Karpas-422 (cell line): ENCODE data around the gene RSAD1. TPM values are rescaled to one million over a fixed set of nuclear protein-coding genes. Genes with fewer than 3 reads are reported as not detected.

Experiments
- DNase-seq: peaks from one replicate; pipeline ENCODE4 v3.0.0-alpha.2; 2015
- H2AFZ ChIP-seq: fragments of 200-600 bp; sonication (generic); 2 replicates; pipeline ENCODE4 v1.6.1; 2014; ENCODE audit warnings: antibody characterized with exemption, low read length, mixed read lengths
- H3K27ac ChIP-seq: fragments of 200-600 bp; sonication (generic); 2 replicates; pipeline ENCODE4 v1.5.1; 2014; ENCODE audit warnings: mild to moderate bottlenecking, low read length, moderate library complexity
- H3K27me3 ChIP-seq: fragments of 200-600 bp; sonication (generic); 2 replicates; pipeline ENCODE4 v1.6.1; 2014; ENCODE audit warnings: low read length, mixed read lengths
- H3K36me3 ChIP-seq: fragments of 200-600 bp; sonication (generic); 2 replicates; pipeline ENCODE4 v1.6.1; 2014; ENCODE audit warnings: low read length, mixed read lengths; ENCODE audit not compliant: insufficient read depth
- H3K4me1 ChIP-seq: fragments of 200-600 bp; sonication (generic); 2 replicates; pipeline ENCODE4 v1.6.1; 2014; ENCODE audit warnings: mild to moderate bottlenecking, low read length, mixed read lengths
- H3K4me2 ChIP-seq: fragments of 200-600 bp; sonication (generic); 2 replicates; pipeline ENCODE4 v1.6.1; 2014; ENCODE audit warnings: low read length, low read depth, mild to moderate bottlenecking; ENCODE audit not compliant: poor library complexity, severe bottlenecking
- H3K4me3 ChIP-seq: fragments of 200-600 bp; sonication (generic); 2 replicates; pipeline ENCODE4 v1.5.1; 2014; ENCODE audit warnings: mild to moderate bottlenecking, antibody characterized with exemption, low read length, mixed read lengths
- H3K79me2 ChIP-seq: fragments of 200-600 bp; sonication (generic); 2 replicates; pipeline ENCODE4 v1.6.1; 2014; ENCODE audit warnings: mild to moderate bottlenecking, low read length, mixed read lengths
- H3K9ac ChIP-seq: fragments of 200-600 bp; sonication (generic); 2 replicates; pipeline ENCODE4 v1.6.0; 2014; ENCODE audit warnings: low read length
- H3K9me2 ChIP-seq: fragments of 200-600 bp; sonication (generic), shearing (Covaris generic); replicated peaks from 2 replicates; pipeline ENCODE4 v1.6.0; 2014; ENCODE audit warnings: mild to moderate bottlenecking, low read length, moderate library complexity; ENCODE audit not compliant: insufficient read depth
- H3K9me3 ChIP-seq: fragments of 300-700, 200-600 bp; sonication (generic); 2 replicates; pipeline ENCODE4 v1.6.1; 2014; ENCODE audit warnings: low read length, mixed read lengths
- H4K20me1 ChIP-seq: fragments of 200-600 bp; sonication (generic); 2 replicates; pipeline ENCODE4 v1.6.1; 2014; ENCODE audit warnings: mild to moderate bottlenecking, antibody characterized with exemption, low read length, low read depth; ENCODE audit not compliant: insufficient read depth
- total RNA-seq: library from RNA; depleted of rRNA; stranded (reverse); fragments of >200 nt; shearing (Covaris generic); gene quantifications from 2 replicates; pipeline ENCODE4 v1.2.3, GENCODE V29; 2014; ENCODE audit warnings: low replicate concordance

The RSAD1 gene
- total RNA-seq, 1 experiment from 2014 or later: 15.4 TPM

DNA sequence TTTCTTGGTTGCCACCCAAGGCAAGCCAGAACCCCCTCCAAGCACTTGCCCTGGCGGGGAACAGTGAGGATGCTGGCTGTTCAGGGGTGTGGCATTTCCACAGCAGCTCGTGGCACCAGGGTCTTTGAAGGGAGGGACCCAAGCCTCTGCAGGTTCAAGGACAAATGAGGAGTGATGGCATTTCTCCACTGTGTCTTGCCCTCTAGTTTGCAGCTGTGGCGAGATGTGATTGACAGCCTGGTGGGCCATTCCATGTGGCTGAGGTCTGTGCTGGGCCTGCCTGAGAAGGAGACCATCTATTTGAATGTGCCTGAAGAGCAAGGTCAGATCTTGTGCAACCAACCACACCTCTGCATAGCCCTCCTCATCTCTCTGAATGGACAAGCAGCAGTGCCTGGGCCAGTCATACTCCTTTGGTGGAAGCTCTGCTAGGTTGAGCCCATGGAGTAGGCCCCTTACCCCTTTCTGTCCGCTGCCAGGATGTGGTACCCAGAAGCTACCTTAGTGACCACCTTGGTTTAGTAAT is 49.4 kb downstream of the RSAD1 start:
- Histone ChIP-seq H3K4me2 (no peak overlapping the region), H3K4me1 (no peaks in the 10 kb centered on the region), H3K79me2 (no peaks in the 10 kb centered on the region), H3K9ac (no peak overlapping the region), H3K27me3 (no peaks in the 10 kb centered on the region), H3K27ac (no peak overlapping the region), H3K36me3 (no peaks in the 10 kb centered on the region), H3K9me2 (no peaks in the 10 kb centered on the region), H3K4me3 (no peak overlapping the region), H3K9me3 (no peaks in the 10 kb centered on the region), H4K20me1 (no peaks in the 10 kb centered on the region), H2AFZ (no peak overlapping the region)
- DNase-seq: no peak

DNA sequence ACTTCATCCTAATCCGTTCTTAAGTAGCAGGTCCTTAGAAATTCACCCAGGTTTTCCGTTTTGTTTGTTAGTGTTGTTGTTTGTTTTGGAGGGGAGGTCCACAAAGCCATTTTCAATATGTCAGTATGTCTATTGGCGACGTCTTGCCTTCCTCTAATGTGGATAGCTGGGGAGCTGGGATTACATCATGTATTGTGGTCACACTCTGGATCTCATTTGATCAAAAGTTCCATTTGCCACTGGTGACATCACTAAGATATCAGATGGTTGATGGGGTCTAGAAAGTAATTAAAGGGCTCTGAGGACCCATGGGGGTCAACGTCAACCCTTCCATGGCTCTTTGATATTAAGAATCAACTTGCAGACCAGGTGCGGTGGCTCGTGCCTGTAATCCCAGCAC is 51.2 kb downstream of the RSAD1 start:
- Histone ChIP-seq H3K9me2 (no peaks in the 10 kb centered on the region), H3K4me3 (no peak overlapping the region), H3K79me2 (no peaks in the 10 kb centered on the region), H3K9me3 (no peaks in the 10 kb centered on the region), H4K20me1 (no peaks in the 10 kb centered on the region), H3K9ac (no peak overlapping the region), H3K27ac (no peak overlapping the region), H3K4me1 (no peaks in the 10 kb centered on the region), H3K36me3 (no peaks in the 10 kb centered on the region), H2AFZ (no peak overlapping the region), H3K27me3 (no peaks in the 10 kb centered on the region), H3K4me2 (no peak overlapping the region)
- no peak for DNase-seq

DNA sequence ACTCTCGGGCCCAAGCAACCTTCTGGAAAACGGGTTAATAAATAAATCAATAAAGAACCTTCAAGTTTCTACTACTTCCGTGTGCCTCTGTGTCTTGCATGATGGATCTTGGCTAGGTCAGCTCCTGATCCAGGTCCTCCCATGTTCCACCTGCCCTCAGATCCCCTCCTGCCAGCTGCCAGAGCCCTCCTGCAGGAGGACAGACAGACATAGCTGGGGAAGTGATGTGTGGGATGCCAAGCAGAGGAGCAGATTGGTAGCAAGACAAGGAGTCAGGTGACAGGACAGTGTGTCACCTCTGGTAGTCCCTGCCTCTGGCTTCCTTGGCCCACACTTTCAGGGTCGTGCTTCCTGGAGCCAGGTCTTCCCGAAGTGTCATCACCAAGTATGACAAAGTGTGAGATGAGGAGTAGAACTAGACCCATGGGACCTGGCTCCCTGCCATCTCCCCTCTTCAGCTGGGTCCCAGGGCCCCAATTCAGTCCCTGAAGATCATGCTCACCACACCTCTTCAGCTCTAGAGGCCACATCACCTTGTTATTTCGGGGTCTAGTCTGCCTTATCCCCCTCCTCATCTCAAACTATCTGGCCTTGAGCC is 52.9 kb downstream of the RSAD1 start:
- no peak overlapping the region for H3K4me2 ChIP-seq

DNA sequence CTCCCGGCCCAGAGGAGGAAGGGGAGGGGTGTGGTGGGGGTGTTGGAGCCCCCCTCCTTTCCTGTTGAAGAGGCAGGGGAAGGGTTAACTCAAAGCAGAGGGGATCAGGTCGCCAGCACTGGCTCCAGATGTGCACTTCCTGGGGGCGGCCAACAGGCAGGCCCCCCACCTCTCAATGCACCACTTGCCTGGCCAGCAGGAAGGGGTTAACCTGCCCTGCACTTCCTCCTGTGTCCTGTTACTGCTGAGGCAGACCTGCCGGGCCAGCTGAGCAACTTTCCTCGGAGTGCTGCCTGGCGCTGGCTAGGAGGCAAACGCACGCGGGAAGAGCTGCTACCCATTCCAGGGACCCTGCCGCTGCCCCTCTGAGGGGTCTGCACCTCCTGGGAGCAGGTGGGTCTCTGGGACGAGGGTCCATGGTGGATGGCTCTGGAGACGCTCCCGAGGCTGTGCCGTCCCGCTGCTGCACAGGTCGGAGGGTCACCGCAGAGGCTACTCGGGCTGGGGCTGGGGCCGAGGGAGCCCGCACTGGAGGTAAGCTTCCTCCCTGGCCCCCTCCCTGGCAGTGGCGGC is 53.9 kb downstream of the RSAD1 start, which contains the start of gene EPN3:
Gene EPN3, plus strand, starts transcription at position 284 of the 573 bp plus-strand sequence. CDS start 3,822 bp downstream, outside the sequence.
- H3K36me3 ChIP-seq: no peaks in the 10 kb centered on the region
- H3K27ac ChIP-seq: no peak within 1 kb of the TSS
- H3K27me3 ChIP-seq: no peaks in the 10 kb centered on the region
- no peaks in the 10 kb centered on the region for H3K9me3 ChIP-seq
- DNase-seq: no peak
- 0 out of 2 replicates have a peak, but pooled peaks cover 4% of the 10 kb centered on the region for H4K20me1 ChIP-seq
- no peaks in the 10 kb centered on the region for H3K4me1 ChIP-seq
- H3K79me2 ChIP-seq: no peaks in the 10 kb centered on the region
- no peak within 1 kb of the TSS for H2AFZ ChIP-seq
- no peak within 1 kb of the TSS for H3K4me3 ChIP-seq
- no peak within 1 kb of the TSS for H3K9ac ChIP-seq
- no peaks in the 10 kb centered on the region for H3K9me2 ChIP-seq
- H3K4me2 ChIP-seq: no peak within 1 kb of the TSS

More for the DNA sequence above, 52.9 kb downstream of the RSAD1 start:
- DNase-seq: no peak
- no peaks in the 10 kb centered on the region for H3K9me3 ChIP-seq
- no peaks in the 10 kb centered on the region for H3K4me1 ChIP-seq
- no peak overlapping the region for H3K9ac ChIP-seq
- H3K9me2 ChIP-seq: no peaks in the 10 kb centered on the region
- 0 out of 2 replicates have a peak, but pooled peaks cover 4% of the 10 kb centered on the region for H4K20me1 ChIP-seq
- H2AFZ ChIP-seq: no peak overlapping the region
- no peaks in the 10 kb centered on the region for H3K27me3 ChIP-seq
- no peak overlapping the region for H3K27ac ChIP-seq
- no peaks in the 10 kb centered on the region for H3K79me2 ChIP-seq
- H3K36me3 ChIP-seq: no peaks in the 10 kb centered on the region
- H3K4me3 ChIP-seq: no peak overlapping the region

DNA sequence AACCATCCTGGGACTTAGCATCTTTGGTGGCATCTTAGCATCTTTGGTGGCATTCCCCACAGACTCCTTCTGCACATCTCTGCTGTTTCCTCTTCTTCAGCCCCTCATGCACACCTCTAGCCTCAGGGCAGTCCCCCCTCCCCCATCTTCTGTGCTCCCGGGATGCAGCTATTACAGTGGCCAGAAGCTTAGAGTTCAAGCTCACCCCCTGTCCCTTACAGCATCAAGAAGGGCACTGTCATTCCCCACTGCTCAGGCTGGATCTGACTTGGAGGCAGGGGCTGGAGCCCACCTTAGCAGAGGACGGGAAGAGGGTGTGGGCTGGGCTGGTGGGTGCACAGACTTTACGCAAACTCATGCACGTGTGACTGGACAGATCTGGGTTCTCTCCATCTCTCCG is 54.5 kb downstream of the RSAD1 start:
- no peak overlapping the region for H3K9ac ChIP-seq
- DNase-seq: no peak

DNA sequence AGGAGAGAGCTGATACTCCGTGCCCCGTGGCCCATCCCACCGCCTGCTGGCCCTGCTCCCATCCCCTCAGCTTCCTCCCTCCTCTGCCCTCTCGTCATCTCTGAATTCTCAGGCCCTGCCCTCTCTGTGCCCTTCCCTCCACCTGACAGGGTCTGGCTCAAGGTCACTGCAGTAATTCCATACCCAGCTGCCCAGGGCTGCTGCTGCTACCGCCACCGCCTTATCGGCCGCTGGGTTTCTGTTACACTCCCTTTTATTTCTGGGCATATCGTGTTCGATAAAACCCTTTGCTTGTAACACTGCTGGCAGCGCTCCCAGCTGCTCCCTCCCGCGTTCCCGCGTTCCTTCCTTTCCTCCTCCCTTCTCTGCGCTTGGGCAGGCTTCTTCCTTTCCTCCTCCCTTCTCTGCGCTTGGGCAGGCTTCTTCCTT is 55.1 kb downstream of the RSAD1 start:
- no peaks in the 10 kb centered on the region for H3K4me1 ChIP-seq
- no peaks in the 10 kb centered on the region for H3K79me2 ChIP-seq
- H4K20me1 ChIP-seq: 0 out of 2 replicates have a peak, but pooled peaks cover 4% of the 10 kb centered on the region
- no peaks in the 10 kb centered on the region for H3K36me3 ChIP-seq
- H3K9me3 ChIP-seq: no peaks in the 10 kb centered on the region
- no peak overlapping the region for H3K9ac ChIP-seq
- H3K27me3 ChIP-seq: no peaks in the 10 kb centered on the region
- H3K4me3 ChIP-seq: no peak overlapping the region
- DNase-seq: no peak
- no peak overlapping the region for H2AFZ ChIP-seq
- no peaks in the 10 kb centered on the region for H3K9me2 ChIP-seq
- H3K4me2 ChIP-seq: no peak overlapping the region
- H3K27ac ChIP-seq: no peak overlapping the region

More for the DNA sequence above, 54.5 kb downstream of the RSAD1 start:
- H3K4me1 ChIP-seq: no peaks in the 10 kb centered on the region
- 0 out of 2 replicates have a peak, but pooled peaks cover 4% of the 10 kb centered on the region for H4K20me1 ChIP-seq
- no peaks in the 10 kb centered on the region for H3K9me2 ChIP-seq
- H2AFZ ChIP-seq: no peak overlapping the region
- no peak overlapping the region for H3K27ac ChIP-seq
- H3K27me3 ChIP-seq: no peaks in the 10 kb centered on the region
- H3K36me3 ChIP-seq: no peaks in the 10 kb centered on the region
- no peaks in the 10 kb centered on the region for H3K9me3 ChIP-seq
- no peak overlapping the region for H3K4me3 ChIP-seq
- H3K4me2 ChIP-seq: no peak overlapping the region
- H3K79me2 ChIP-seq: no peaks in the 10 kb centered on the region

DNA sequence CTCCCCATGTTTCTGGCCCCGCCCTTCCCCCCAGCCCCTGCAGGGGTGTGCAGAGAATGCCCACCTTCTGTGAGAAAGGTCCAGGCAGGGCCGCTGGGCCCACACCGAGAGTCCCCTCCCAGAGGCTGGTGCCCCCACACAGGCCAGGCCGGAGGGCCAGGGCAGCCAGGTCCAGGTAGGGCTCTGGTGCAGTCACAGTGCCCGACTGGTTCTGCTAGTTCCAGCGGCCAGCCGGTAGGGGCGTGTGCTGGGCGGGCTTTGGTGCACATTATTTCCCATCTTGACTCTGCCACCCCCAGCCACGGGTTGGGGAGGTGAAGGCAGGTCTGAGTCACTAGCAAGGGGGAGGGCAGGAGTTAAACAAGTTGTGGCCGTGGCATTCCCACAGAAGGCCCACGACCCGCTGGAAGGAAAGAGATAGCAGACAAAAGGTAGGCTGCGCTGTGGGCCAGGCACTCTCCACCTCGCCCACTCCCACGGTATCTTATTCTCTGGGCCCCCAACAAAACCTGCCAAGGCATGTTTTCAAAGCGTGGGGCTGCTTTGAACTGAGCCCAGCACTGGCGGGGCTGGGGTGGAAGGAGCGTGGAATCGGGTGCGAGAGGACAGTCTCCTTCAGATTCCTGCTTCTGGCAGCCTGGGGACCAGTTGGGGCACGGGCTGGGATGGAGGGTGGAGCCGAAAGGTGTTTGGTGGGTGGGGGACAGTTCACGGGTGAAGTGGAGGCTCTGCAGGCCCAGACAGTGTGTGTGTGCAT is 55.7 kb downstream of the RSAD1 start:
- Histone ChIP-seq H3K36me3 (no peaks in the 10 kb centered on the region), H3K27me3 (no peaks in the 10 kb centered on the region), H3K9me3 (no peaks in the 10 kb centered on the region), H3K9me2 (no peaks in the 10 kb centered on the region), H3K4me2 (no peak overlapping the region), H3K4me1 (no peaks in the 10 kb centered on the region), H2AFZ (no peak overlapping the region), H3K4me3 (no peak overlapping the region), H3K9ac (no peak overlapping the region), H3K27ac (no peak overlapping the region), H3K79me2 (no peaks in the 10 kb centered on the region), H4K20me1 (0 out of 2 replicates have a peak, but pooled peaks cover 4% of the 10 kb centered on the region)
- DNase-seq: no peak

DNA sequence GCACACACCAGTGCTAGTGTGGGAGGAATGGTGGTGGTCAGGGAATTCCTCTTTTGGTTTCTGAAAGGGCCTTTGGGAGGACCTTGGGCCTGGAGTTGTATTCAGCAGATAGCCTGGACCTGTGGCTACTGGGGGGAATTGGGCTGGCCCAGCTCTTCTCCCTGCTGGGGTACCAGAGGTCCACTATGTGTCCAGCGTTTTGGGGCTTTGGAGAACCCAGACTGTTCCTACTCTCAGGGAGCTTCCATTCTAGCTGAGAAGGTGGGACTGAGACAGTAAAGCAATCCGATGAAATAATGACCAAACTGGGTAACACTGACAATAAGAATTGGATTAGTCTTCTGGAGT is 56.3 kb downstream of the RSAD1 start:
- Histone ChIP-seq H3K4me1 (no peaks in the 10 kb centered on the region), H3K9me2 (no peaks in the 10 kb centered on the region), H3K36me3 (no peaks in the 10 kb centered on the region), H2AFZ (no peak overlapping the region), H4K20me1 (0 out of 2 replicates have a peak, but pooled peaks cover 4% of the 10 kb centered on the region), H3K9me3 (no peaks in the 10 kb centered on the region), H3K4me3 (no peak overlapping the region), H3K27ac (no peak overlapping the region), H3K4me2 (no peak overlapping the region), H3K9ac (no peak overlapping the region), H3K27me3 (no peaks in the 10 kb centered on the region), H3K79me2 (no peaks in the 10 kb centered on the region)
- DNase-seq: no peak
